ENCODE measurements around the gene FAM222A.

DNA sequence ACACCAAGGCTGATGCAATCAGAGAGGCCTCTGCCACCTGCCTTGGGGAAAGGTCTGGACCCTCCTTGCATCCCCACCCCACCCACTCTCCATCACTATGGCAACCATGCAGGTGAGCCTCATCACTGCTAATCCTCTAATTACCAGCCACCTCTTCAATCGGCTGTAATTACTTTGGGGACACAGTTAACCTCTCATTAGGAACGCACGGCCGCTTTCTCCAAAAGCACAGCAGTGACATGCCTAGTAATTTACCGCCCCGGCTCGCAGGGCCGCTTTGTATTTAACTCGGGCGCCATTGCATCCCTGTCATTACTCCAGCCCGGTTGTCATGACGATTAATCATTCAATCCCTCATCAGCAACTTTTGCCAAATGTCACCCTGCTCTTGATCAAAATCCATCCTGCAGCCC, 36.3 kb upstream of the FAM222A start:
- TF ChIP-seq ZNF211 (tag by site-specific recombination; IDR thresholded peaks at IDR 0.05; ENCODE audit: low read depth) (no peak), BCL11A (tag by site-specific recombination; IDR thresholded peaks at IDR 0.05; ENCODE audit: low read depth) (no peak), ZNF658 (tag by site-specific recombination; IDR thresholded peaks at IDR 0.05) (no peak), ZNF561 (tag by site-specific recombination; IDR thresholded peaks at IDR 0.05; ENCODE audit: borderline replicate concordance) (no peak), ZNF335 (tag by site-specific recombination; conservative IDR thresholded peaks at IDR 0.05) (no peak), ZBTB21 (tag by site-specific recombination; IDR thresholded peaks at IDR 0.05) (no peak)
- TF ChIP-seq, protein P1, sequence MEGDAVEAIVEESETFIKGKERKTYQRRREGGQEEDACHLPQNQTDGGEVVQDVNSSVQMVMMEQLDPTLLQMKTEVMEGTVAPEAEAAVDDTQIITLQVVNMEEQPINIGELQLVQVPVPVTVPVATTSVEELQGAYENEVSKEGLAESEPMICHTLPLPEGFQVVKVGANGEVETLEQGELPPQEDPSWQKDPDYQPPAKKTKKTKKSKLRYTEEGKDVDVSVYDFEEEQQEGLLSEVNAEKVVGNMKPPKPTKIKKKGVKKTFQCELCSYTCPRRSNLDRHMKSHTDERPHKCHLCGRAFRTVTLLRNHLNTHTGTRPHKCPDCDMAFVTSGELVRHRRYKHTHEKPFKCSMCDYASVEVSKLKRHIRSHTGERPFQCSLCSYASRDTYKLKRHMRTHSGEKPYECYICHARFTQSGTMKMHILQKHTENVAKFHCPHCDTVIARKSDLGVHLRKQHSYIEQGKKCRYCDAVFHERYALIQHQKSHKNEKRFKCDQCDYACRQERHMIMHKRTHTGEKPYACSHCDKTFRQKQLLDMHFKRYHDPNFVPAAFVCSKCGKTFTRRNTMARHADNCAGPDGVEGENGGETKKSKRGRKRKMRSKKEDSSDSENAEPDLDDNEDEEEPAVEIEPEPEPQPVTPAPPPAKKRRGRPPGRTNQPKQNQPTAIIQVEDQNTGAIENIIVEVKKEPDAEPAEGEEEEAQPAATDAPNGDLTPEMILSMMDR (tag by site-specific recombination; IDR thresholded peaks at IDR 0.05), result no peak
- TF ChIP-seq, protein P2, sequence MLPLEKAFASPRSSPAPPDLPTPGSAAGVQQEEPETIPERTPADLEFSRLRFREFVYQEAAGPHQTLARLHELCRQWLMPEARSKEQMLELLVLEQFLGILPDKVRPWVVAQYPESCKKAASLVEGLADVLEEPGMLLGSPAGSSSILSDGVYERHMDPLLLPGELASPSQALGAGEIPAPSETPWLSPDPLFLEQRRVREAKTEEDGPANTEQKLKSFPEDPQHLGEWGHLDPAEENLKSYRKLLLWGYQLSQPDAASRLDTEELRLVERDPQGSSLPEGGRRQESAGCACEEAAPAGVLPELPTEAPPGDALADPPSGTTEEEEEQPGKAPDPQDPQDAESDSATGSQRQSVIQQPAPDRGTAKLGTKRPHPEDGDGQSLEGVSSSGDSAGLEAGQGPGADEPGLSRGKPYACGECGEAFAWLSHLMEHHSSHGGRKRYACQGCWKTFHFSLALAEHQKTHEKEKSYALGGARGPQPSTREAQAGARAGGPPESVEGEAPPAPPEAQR (tag by site-specific recombination; IDR thresholded peaks at IDR 0.05), result no peak

Measured in HEK293 (cell line).